GM19467 (cell line): ENCODE data around the gene VEPH1.
"Not testable (repeated sequence)": the region's sequence is repeated elsewhere in the genome, so short reads cannot be mapped to it uniquely, and the experiment has no call there.

Source experiments
- ATAC-seq: cut with Tn5 transposase; IDR thresholded peaks from one replicate; pipeline ENCODE4 v1.9.1; 2021; ENCODE audit warnings: mild to moderate bottlenecking, moderate library complexity; ENCODE audit not compliant: unreplicated experiment

Gene VEPH1

DNA sequence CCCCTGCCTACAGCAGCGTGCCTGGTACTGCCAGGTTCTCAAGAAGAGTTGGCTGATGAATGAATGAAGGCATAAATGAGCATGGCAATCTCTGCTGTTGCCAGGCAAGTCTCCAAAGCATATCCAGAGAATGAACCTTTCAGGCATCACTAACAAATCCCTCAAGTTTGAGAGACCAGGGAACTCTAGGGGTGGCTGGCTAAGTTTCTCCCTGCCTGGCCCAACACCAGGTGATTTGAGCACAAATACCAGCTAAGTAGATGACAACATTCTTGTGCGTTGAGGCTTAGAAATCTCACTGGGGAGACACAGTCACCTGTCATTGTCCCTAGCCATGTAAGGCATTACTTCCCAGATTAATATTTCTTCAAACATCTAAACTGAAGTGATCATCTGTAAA is 147.9 kb downstream of the VEPH1 start:
- ATAC-seq, result no peak

DNA sequence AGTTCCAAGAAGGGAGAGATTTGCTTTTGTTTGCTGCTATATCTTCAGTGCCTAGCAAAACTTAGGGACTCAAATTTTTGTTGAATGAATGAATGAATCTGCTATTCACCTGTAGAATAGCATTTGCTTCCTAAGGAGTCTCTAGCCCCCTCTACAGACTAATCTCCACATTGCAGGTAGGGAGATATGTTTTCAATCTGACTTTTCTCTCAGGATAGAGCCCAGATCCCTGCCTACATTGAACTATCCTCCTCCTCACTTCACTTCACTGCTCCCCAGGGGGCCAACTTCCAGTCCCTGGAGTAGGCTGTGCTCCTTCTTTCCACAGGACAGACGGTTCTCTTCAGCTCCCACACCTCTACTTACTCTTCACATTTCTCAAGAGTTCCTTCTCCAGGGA is 148.5 kb downstream of the VEPH1 start:
- no peak for ATAC-seq

DNA sequence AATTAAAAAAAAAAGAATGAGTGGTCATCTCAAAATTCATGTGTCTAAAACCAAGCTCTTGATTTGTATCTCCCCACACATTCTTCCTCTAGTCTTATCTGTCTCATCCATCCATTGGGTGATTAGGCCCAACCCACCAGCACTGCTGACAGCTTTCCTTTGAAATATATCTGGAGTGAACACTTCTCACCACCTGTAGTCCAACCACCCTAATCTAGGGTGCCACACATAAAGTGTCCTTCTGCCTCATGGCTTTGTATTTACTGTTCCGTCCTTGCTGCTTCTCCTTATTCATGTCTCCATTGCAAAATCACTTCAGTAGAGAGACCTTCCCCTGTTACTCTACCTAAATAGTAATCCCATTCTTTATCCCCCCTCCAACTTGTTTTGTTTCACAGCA is 149.0 kb downstream of the VEPH1 start:
- ATAC-seq, result no peak

DNA sequence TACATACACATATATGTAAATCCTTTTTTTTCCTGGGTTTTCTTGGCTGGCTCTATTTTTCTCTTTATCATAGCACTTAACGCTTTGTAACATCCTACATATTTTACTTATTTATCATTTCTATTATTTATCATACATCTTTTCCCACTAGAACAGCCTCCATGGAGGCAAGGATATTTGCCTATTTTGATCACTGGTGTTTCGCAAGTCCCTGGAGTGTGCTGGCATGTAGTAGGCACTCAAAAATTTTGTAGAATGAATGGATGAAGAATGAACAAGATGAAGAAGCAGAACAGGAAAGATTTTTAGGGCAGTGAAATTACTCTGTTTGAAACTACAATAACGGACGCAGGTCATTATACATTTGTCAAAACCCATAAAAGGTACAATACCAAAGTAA is 149.6 kb downstream of the VEPH1 start:
- ATAC-seq, result no peak

DNA sequence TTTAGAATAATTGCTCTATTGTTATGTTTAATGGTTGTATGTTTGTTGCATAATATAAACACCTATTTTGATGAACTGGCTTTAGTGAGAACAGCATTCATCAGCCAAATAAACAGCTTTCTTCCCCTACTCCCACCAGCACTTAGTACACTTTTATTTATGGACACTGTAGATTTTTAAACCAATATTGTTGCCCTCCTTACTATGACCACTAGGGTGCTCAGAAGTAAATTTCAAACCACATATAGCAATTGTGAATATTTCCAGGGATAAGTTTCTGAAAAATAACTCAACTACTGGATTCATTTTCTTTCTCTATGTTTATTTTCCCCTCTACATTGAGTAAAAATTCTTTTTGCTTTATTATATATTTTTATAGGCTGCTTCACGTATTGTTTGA is 151.2 kb downstream of the VEPH1 start:
- ATAC-seq, result no peak

DNA sequence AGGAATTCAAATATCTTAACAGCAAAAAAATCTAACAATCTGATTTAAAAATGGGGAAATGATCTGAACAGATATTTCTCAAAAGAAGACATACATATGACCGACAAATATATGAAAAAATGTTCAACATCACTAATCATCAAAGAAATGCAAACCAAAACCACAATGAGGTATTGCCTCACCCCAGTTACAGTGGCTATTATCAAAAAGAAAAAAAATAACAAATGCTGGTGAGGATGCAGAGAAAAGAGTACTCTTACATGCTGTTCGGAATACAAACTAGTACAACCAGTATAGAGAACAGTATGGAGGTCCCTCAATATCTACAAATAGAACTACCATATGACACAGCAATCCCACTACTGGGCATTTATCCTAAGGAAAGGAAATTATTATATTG is 152.6 kb downstream of the VEPH1 start:
- not testable (repeated sequence) for ATAC-seq

DNA sequence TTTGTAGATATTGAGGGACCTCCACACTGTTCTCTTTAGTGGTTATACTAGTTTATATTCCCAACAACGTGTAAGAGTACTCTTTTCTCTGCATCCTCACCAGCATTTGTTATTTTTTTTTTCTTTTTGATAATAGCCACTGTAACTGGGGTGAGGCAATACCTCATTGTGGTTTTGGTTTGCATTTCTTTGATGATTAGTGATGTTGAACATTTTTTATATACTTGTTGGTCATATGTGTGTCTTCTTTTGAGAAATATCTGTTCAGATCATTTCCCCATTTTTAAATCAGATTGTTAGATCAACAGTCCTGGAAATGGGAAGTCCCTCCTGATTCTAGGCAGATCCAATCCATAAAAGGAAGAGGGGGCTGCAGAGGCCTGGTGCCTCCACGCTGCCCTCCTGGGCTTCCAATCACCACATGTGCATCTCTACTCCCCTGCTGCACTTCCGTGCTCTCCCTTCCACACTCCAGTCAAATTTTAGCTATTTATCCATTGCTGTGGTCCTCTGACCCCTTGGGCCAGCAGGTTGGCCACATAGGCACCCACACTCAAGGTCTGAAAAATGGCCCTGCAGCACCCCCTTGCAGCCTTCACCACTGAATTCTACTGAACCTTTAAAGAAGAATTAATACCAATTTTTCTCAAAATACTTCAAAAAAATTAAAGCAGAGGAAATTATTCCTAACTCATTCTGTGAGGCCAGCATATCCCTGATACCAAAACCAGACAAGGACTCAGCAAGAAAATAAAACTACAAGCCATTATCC is 154.7 kb downstream of the VEPH1 start:
- not testable (repeated sequence) for ATAC-seq

DNA sequence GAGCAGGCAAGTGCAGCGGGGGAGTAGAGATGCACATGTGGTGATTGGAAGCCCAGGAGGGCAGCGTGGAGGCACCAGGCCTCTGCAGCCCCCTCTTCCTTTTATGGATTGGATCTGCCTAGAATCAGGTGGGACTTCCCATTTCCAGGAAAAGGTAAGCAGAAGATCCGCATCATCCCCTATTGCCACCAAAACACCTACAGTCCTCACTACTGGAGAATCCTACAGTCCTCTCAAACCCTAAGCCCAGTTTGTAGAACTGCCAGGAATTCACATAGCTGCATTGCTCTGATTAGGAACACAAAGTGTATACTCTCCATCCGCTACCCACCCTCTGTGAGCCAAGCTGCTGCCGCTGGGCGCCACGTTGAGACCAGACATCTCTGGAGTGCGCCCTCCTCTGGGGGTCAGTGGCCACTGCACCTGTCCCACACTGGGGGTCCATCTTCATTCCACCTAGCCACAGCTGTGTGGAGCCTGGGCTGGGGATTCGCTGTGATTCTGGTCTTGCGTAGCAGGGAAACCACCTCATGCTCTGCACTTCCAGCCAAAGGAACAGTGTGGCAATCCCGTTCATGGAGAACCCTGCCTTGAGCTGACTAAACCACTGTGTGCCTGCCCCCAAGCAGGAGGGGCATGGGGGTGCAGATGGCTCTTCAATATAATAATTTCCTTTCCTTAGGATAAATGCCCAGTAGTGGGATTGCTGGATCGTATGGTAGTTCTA is 155.5 kb downstream of the VEPH1 start:
- ATAC-seq, result no peak

DNA sequence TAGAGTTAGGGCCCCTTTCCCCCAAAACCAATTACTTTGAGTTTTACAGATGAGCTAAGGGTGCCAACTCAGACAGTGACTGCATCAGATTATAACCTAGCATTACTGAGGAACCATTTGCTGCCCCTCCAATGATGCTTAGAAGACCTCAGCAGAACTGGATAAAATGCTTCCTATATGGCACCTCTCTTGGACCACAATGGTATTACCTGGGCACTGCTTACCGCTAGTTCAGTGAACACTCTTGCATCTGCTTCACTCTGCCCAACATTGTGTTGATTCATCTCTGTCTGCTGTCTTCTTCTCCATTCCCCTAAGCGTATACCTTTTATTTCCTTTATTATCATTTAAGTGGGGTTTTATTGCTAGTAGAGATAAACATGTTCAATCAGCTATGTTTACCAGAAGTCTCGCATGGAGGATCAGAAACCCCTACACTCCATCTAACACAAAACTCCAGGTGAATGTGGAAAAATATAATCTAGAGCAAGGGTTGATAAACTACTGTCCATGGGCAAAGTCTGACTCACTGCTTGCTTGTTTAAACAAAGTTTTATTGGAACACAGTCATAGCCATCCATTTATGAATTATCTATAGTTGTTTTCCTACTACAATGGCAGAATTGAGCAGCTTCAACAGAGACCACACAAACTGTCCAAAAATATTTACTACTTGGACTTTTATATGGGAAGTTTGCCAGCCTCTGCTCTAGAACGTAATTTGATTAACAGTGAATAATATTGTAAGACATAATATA is 166.8 kb downstream of the VEPH1 start:
- ATAC-seq, result no peak

DNA sequence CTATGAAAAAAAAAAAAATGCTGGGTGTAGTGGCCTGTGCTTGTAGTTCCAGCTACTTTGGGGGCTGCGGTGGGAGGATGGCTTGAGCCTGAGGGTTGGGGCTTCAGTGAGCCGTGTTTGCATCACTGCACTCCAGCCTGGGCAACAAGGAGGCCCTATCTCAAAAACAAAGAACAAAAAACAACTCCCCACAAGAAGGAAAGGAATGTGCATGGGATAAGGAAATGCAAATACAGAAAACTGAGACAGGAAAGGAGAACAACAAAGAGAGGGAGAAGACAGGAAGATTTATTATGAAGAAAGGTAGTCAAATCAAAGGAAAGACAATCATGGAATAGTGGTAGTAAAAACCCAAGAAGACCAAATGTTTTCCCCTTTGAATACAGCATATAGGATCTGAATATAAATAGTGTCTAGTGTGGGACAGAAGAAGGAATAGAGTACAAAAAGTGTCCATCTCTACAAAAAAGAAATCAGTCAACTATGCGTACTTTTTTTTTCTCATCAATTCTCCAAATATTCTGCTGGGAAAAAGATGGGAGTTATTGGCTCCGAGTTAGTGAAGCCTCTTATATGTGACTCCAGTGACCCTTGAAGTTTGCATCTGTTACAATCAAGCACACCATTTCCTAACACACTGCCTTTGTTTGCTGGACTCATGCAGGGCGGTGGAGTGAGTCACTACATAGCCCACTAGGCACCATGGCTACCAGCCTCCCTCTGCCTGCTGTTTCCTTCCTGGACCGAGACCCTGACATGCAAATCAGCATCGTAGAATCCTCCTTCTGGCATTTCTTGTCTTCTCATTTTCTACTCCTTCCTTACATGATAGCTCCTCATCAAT is 167.8 kb downstream of the VEPH1 start:
- no peak for ATAC-seq

DNA sequence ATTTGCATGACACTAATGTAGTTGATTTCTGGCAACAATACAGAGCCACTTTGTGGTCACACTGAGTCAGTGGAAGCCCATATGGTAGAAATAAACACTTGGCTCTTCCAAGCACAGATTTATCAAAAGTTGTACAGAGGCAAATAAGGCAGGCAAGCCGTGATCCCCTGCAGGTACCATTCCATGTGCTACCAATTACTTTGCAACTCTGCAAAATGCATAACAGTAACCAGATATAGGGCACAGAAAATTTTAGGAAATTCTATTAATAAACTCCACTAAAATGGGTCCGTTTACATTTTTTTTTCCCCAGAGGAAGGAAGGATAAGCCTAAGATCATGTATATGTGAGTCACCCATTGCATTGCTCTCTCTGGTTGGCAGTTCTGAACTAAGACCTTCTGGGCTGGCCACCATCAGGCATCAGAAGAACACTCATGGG is 169.6 kb downstream of the VEPH1 start:
- no peak for ATAC-seq

DNA sequence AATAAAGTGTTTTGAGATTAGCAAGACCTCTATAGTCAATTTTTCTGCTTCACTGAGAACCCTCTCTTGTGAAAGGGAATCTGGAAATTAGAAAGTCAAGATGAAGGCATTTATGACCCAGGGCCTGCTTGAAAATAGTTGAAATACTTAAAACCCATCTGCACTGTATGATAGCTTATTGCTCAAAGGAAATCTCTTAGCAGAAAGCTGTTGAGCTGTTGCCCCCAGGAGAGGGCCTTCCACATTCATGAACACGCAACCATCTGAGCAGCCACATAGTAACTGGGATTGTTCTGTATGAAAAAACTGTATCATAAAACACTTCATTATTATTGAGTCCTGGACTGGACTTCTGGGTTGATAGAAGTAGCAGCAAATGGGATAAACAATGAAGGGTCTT is 173.0 kb downstream of the VEPH1 start:
- ATAC-seq, result no peak

DNA sequence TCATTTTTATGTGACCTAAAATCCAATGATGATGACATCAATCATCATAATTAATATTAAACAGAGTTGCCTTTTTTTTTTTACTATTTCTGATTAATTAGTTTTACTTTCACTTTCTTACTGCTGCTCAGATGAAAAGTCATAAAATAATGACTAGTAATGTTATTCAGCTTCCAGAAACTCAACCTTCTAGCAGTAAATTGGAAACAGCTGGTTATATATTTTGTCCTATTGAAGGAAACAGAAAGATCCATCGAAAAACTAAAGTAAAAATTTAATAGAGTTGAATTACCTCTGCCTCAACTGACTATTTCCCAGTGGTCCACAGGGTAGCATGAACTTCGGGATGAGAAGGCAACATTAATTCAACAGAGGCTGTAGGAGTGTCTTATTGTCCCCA is 173.7 kb downstream of the VEPH1 start:
- ATAC-seq, result no peak

DNA sequence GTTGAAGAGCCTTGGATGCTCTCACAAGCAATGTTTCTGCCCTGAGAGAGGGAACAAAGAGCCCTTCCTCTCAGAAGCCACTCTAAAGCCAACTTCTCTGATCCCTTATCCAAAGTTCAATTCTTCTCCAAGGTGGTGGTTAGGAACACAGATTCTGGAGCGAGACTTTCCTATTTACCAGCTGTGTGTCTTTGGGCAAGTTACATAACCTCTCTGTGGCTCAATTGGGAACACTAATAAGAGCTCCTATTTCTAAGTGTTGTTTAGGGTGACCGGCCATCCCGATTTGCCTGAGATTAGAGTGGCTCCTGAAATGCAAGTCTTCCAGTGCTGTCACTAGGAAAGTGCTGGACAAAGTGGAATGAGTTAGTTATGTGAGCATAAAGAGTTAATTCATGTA is 175.4 kb downstream of the VEPH1 start:
- no peak for ATAC-seq

DNA sequence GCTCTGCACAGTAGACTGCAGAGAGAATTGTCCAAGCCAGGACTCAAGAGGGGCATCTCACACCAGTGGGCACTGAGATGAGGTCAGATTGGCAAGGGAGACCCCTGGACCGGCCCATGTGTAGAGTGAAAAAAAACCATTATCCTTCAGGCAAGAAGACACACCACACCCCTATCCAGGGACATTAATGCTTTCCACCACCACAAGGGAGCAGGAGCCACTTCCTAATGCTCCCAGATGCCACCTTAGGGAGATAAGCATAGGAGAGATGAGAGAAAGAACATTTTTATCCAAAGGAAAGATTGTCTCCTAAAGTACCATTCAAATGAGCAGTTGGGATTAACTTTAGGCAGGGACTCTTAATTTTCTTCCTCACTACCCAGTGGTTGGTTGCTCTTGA is 176.2 kb downstream of the VEPH1 start:
- no peak for ATAC-seq

DNA sequence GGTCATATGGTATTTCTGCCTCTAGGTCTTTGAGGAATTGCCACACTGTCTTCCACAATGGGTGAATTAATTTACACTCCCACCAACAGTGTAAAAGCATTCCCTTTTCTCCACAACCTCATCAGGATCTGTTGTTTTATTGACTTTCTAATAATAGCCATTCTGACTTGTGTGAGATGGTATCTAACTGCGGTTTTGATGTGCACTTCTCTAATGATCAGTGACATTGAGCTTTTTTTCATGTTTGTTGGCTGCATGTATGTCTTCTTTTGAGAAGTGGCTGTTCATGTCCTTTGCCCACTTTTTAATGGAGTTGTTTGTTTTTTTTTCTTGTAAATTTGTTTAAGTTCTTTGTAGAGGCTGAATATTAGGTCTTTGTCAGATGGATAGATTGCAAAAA is 178.3 kb downstream of the VEPH1 start:
- ATAC-seq, result not testable (repeated sequence)

DNA sequence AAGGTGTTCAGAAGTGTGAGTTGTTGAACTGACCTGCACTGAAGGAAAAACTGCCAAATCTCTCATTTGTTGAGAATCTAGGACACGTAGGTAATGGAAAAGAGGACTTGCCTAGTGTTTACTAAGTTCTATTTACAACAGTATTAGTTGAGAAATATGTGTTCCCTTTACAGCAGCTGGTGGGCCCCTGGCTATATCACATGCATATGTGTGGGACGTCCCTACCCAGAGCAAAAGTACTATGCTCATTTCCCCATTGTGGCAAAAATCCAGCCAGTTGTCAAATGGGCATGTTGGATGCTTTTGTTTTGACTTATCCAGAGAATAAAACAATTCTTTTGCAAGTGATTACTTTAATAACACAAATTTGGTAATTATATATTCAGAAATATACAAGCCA is 179.9 kb downstream of the VEPH1 start:
- ATAC-seq, result no peak

DNA sequence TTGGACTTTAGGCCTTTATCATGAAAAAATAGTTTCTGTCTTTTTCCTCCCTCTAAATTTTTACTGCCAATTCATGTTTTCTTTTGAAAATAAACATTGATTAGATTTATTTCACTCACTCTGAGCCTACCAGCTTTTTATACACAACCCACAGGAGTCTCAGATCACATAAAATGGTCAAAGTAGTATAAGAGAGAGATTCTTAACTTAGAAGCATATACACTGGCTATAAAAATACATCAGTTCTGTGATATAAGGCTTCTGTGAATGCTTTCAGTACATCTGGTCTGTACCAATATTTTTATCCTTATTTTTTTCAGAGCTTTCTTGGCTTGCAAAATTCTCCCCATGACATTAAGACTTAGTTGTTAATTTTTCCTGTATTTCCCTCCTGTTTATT is 183.5 kb downstream of the VEPH1 start:
- no peak for ATAC-seq

DNA sequence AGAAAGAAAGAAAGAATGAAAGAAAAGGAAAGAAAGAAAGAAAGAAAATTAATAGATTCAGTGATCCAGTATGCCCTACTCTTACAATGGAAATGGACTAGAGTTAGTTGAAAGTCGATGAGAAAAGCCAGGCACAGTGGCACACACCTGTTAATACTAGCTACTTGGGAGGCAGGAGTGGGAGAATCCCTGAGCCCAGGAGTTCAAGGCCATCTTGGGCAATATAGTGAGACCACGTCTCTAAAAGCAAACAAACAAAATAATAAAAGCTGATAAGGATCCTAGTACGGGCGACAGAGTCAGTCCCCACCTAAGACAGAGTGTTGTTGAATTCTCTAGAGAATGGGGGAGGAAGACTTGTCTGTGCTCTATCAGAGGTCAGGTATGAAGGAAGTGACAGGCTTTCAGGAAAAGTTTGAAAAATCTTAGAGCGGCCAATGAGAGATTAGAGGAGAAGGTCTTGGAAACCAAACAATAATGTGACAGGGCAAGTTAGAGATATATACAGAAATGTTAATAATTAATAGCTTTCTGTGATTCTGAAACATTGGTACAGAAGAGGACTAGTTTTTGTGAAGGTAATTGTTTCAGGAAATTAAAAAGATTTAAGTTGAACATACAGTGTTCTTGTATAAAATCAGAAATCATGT is 184.5 kb downstream of the VEPH1 start:
- no peak for ATAC-seq

DNA sequence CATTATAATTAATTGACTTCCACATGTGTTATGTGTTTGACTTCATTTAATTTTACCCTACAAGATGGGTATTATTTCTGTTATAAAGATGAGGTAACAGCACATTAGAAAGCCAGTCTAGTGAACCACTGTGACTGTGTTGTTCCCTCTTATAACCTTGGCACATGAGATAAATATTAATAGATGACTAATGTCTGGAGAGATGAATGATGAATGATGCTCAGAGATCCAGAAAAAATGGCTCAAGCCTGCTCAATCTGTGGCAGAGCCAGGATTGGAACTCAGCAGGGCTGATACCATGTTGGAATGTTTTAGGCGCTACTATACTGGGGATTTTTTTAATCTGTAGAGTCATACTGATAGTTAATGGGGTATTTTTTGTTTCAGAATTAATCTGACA is 185.3 kb downstream of the VEPH1 start:
- ATAC-seq, result no peak
